ENCODE measurements around the gene SWI5.

Gene SWI5

GRCh38 chr9:128310461-128310860 is 34.4 kb downstream of the SWI5 start:
- TF ChIP-seq POLR2AphosphoS5 (IDR thresholded peaks at IDR 0.05; ENCODE audit: low read depth, low read length): no peak
- no peak for TF ChIP-seq SIN3A (IDR thresholded peaks at IDR 0.05; ENCODE audit: borderline replicate concordance, insufficient read depth, low read length)
- TF ChIP-seq FOXP2 (optimal IDR thresholded peaks at IDR 0.05; ENCODE audit: borderline replicate concordance, extremely low read depth, extremely low read length, insufficient read depth): no peak
- no peak for TF ChIP-seq TAF1 (IDR thresholded peaks at IDR 0.05; ENCODE audit: borderline replicate concordance, insufficient read depth, low read length)
- TF ChIP-seq REST (IDR thresholded peaks at IDR 0.05; ENCODE audit: insufficient read depth in 1 of 2, low read depth in 2 of 2, low read length in 2 of 2): no peak

- TF ChIP-seq POLR2AphosphoS5 (IDR thresholded peaks at IDR 0.05; ENCODE audit: low read depth, low read length) (no peak), SIN3A (IDR thresholded peaks at IDR 0.05; ENCODE audit: borderline replicate concordance, insufficient read depth, low read length) (no peak), REST (IDR thresholded peaks at IDR 0.05; ENCODE audit: insufficient read depth in 1 of 2, low read depth in 2 of 2, low read length in 2 of 2) (no peak), TAF1 (IDR thresholded peaks at IDR 0.05; ENCODE audit: borderline replicate concordance, insufficient read depth, low read length) (no peak), FOXP2 (optimal IDR thresholded peaks at IDR 0.05; ENCODE audit: borderline replicate concordance, extremely low read depth, extremely low read length, insufficient read depth) (no peak)
These were observed 38.6 kb downstream of the SWI5 start for GRCh38 chr9:128314697-128315096.

- no peak for TF ChIP-seq SIN3A (IDR thresholded peaks at IDR 0.05; ENCODE audit: borderline replicate concordance, insufficient read depth, low read length)
- TF ChIP-seq FOXP2 (optimal IDR thresholded peaks at IDR 0.05; ENCODE audit: borderline replicate concordance, extremely low read depth, extremely low read length, insufficient read depth): no peak
- no peak for TF ChIP-seq POLR2AphosphoS5 (IDR thresholded peaks at IDR 0.05; ENCODE audit: low read depth, low read length)
- no peak for TF ChIP-seq TAF1 (IDR thresholded peaks at IDR 0.05; ENCODE audit: borderline replicate concordance, insufficient read depth, low read length)
- TF ChIP-seq REST (IDR thresholded peaks at IDR 0.05; ENCODE audit: insufficient read depth in 1 of 2, low read depth in 2 of 2, low read length in 2 of 2): no peak
These were observed 40.3 kb downstream of the SWI5 start for GRCh38 chr9:128316421-128316820.

- no peak for TF ChIP-seq TAF1 (IDR thresholded peaks at IDR 0.05; ENCODE audit: borderline replicate concordance, insufficient read depth, low read length)
- no peak for TF ChIP-seq REST (IDR thresholded peaks at IDR 0.05; ENCODE audit: insufficient read depth in 1 of 2, low read depth in 2 of 2, low read length in 2 of 2)
- TF ChIP-seq FOXP2 (optimal IDR thresholded peaks at IDR 0.05; ENCODE audit: borderline replicate concordance, extremely low read depth, extremely low read length, insufficient read depth): no peak
- TF ChIP-seq SIN3A (IDR thresholded peaks at IDR 0.05; ENCODE audit: borderline replicate concordance, insufficient read depth, low read length): no peak
- no peak for TF ChIP-seq POLR2AphosphoS5 (IDR thresholded peaks at IDR 0.05; ENCODE audit: low read depth, low read length)
These were observed 41.6 kb downstream of the SWI5 start for GRCh38 chr9:128317629-128318028.

GRCh38 chr9:128321343-128321742 is 45.3 kb downstream of the SWI5 start:
- TF ChIP-seq REST (IDR thresholded peaks at IDR 0.05; ENCODE audit: insufficient read depth in 1 of 2, low read depth in 2 of 2, low read length in 2 of 2) (no peak), SIN3A (IDR thresholded peaks at IDR 0.05; ENCODE audit: borderline replicate concordance, insufficient read depth, low read length) (no peak), FOXP2 (optimal IDR thresholded peaks at IDR 0.05; ENCODE audit: borderline replicate concordance, extremely low read depth, extremely low read length, insufficient read depth) (no peak), TAF1 (IDR thresholded peaks at IDR 0.05; ENCODE audit: borderline replicate concordance, insufficient read depth, low read length) (no peak), POLR2AphosphoS5 (IDR thresholded peaks at IDR 0.05; ENCODE audit: low read depth, low read length) (no peak)

All from PFSK-1 (cell line).